ENCODE measurements around the gene U2AF2. TPM values are rescaled to one million over a fixed set of nuclear protein-coding genes. Genes with fewer than 3 reads are reported as not detected.

The U2AF2 gene
- polyA plus RNA-seq, 1 of the 3 experiments (the other 2 are of a cell fraction) = 321 TPM

- TF ChIP-seq EZH2phosphoT487 (IDR thresholded peaks at IDR 0.05; ENCODE audit: borderline replicate concordance, low read depth) = no peak
- TF ChIP-seq FOXJ3 (CRISPR knock-in tag; IDR thresholded peaks at IDR 0.05) = peak; percentile 57; the same call in 1 of the 2 replicates
- TF ChIP-seq MXI1 (IDR thresholded peaks at IDR 0.05; ENCODE audit: low read depth, low read length) = peak; percentile 91
- TF ChIP-seq GABPA (IDR thresholded peaks at IDR 0.05; ENCODE audit: low read depth) = no peak
- peak; percentile 62; the same call in 1 of the 2 replicates for TF ChIP-seq USF1 (IDR thresholded peaks at IDR 0.05; ENCODE audit: borderline replicate concordance, low read depth)
- no peak for TF ChIP-seq GATA2 (CRISPR knock-in tag; IDR thresholded peaks at IDR 0.05)
- no peak for TF ChIP-seq ELF1 (IDR thresholded peaks at IDR 0.05)
- no peak for TF ChIP-seq RXRA (IDR thresholded peaks at IDR 0.05; ENCODE audit: borderline replicate concordance, low read depth)
- peak; percentile 59 for TF ChIP-seq CTCF (IDR thresholded peaks at IDR 0.05)
Measured at GRCh38 chr19:55640043-55640576, 14.7 kb upstream of the U2AF2 start (continued).

- H3K4me3 ChIP-seq (ENCODE audit: low read depth in 2 of 2, low read length in 1 of 2) = peak within 1 kb of the TSS; percentile 53 to 81
- H3K4me1 ChIP-seq (ENCODE audit: control insufficient read depth in 1 of 2, insufficient read depth in 2 of 2, low read depth in 1 of 2, low read length in 1 of 2) = peaks cover 15 to 47% of the 10 kb centered on the region in 2 experiments; a peak in 1 of 4 replicates
- peaks cover 10 to 13% of the 10 kb centered on the region in 2 experiments for H3K36me3 ChIP-seq (replicated peaks in 1 of 2; ENCODE audit: control insufficient read depth in 1 of 2, insufficient read depth in 2 of 2, low read length in 1 of 2)
- 4% methylated on average over 31 of the region's 89 CpGs for WGBS (ENCODE audit: low lambda C conversion rate)
- no peaks in the 10 kb centered on the region for H3K9me2 ChIP-seq
- H3F3A ChIP-seq (replicated peaks; ENCODE audit: insufficient read depth) = peaks cover 29% of the 10 kb centered on the region
- peak within 1 kb of the TSS; percentile 85 to 88 for H3K27ac ChIP-seq (ENCODE audit: low read depth in 2 of 2, low read length in 1 of 2)
- H4K20me1 ChIP-seq (ENCODE audit: insufficient read depth) = no peaks in the 10 kb centered on the region
- H3K4me2 ChIP-seq = peak within 1 kb of the TSS; percentile 95
- DNase-seq = peak; percentile 90
- peak within 1 kb of the TSS; percentile 49; the same call in 1 of the 2 replicates for H2AFZ ChIP-seq (ENCODE audit: low read depth)
- peak within 1 kb of the TSS; percentile 86 for H3K9ac ChIP-seq
- ChIA-PET POLR2A (interaction anchor here (0.9 to 1.0 kb wide), 2 partner anchors 41 to 153 kb away, joined by 4 read pairs; partner anchors contain the start of gene ZNF524), CTCF (interaction anchor here (1.0 to 5.0 kb wide), 7 partner anchors 8 to 54 kb away, joined by 3 to 28 read pairs (median 8); no protein-coding TSS in a partner anchor)
- no peaks in the 10 kb centered on the region for H3K27me3 ChIP-seq (ENCODE audit: insufficient read depth)
- no peaks in the 10 kb centered on the region for H3K9me3 ChIP-seq
- peaks cover 95% of the 10 kb centered on the region for H3K79me2 ChIP-seq (ENCODE audit: insufficient read depth)
- no peak for TF ChIP-seq RXRA (IDR thresholded peaks at IDR 0.05; ENCODE audit: borderline replicate concordance, low read depth)
- TF ChIP-seq PBX3 (IDR thresholded peaks at IDR 0.05) = peak; percentile 14
- TF ChIP-seq NFIC (IDR thresholded peaks at IDR 0.05; ENCODE audit: borderline replicate concordance) = no peak
- no peak for TF ChIP-seq GATA2 (CRISPR knock-in tag; IDR thresholded peaks at IDR 0.05)
- no peak for TF ChIP-seq RAD21 (IDR thresholded peaks at IDR 0.05; ENCODE audit: low read length)
- TF ChIP-seq RCOR1 (IDR thresholded peaks at IDR 0.05; ENCODE audit: low read length) = no peak
- 0 out of 2 replicates have a peak, but pooled peaks have one; percentile 47 for TF ChIP-seq MAX (IDR thresholded peaks at IDR 0.05; ENCODE audit: low read depth)
- TF ChIP-seq NRF1 (IDR thresholded peaks at IDR 0.05; ENCODE audit: low read depth, low read length) = no peak
- TF ChIP-seq SMC3 (IDR thresholded peaks at IDR 0.05; ENCODE audit: low read depth, low read length) = no peak
- no peak for TF ChIP-seq MXI1 (IDR thresholded peaks at IDR 0.05; ENCODE audit: low read depth, low read length)
- no peak for TF ChIP-seq IRF3 (IDR thresholded peaks at IDR 0.05; ENCODE audit: low read depth, low read length)
- no peak for TF ChIP-seq TCF12 (IDR thresholded peaks at IDR 0.05)
- TF ChIP-seq FOXM1 (IDR thresholded peaks at IDR 0.05; ENCODE audit: low read depth) = no peak
- peak; percentile 51; the same call in 1 of the 2 replicates for TF ChIP-seq TAF1 (IDR thresholded peaks at IDR 0.05; ENCODE audit: borderline replicate concordance, low read depth, low read length)
- TF ChIP-seq JUND (IDR thresholded peaks at IDR 0.05) = no peak
- no peak for TF ChIP-seq USF1 (IDR thresholded peaks at IDR 0.05; ENCODE audit: borderline replicate concordance, low read depth)
- TF ChIP-seq CTCF (IDR thresholded peaks at IDR 0.05) = no peak
Measured at GRCh38 chr19:55640577-55641425, 14.0 kb upstream of the U2AF2 start, which contains the start of gene ZNF580. Gene ZNF580, plus strand, starts transcription at chr19:55641002. Its CDS starts 1,507 bp downstream, at chr19:55642509.
